HG02840 (cell line): ENCODE measurements around the gene DSE.

Experiments
- ATAC-seq: cut with Tn5 transposase; IDR thresholded peaks from one replicate; pipeline ENCODE4 v1.9.1; 2021; ENCODE audit warnings: mild to moderate bottlenecking, moderate library complexity, moderate number of reproducible peaks; ENCODE audit not compliant: unreplicated experiment, low FRiP score

Gene DSE

GRCh38 chr6:116465246-116465645 lies 94.5 kb downstream of the DSE start:
- no peak for ATAC-seq

DNA sequence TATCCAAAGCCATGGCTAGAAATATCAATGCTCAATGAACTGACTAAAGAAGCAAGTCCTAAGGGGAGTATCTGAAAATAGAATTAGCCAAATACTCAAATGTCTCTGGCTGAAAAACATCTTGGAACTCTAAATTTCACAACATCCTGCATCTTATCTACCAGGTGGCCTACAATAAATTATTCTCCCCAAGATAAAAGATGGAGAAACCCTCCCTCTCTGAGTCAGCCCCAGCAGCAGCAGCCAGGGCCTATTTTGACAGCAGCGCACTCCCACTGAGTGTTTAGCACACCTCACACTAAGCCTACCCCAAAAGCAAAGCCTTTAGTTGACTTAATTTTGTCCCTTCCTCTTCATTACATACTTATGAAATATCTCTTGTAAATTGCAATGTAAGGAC lies 96.3 kb downstream of the DSE start:
- ATAC-seq, result no peak

DNA sequence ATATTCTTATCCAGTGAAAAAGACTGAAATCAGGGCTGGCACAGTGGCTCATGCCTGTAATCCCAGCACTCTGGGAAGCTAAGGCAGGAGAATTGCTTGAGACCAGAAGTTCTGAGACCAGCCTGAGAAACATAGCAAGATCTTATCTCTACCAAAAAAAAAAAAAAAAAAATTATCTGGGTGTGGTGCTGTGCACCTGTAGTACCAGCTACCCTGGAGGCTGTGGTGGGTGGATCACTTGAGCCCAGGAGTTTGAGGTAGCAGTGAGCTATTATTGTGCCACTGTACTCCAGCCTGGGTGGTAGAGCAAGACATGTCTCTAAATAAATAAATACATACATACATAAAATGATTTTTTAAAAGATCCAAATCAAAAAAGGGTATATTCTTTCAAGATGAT lies 96.8 kb downstream of the DSE start:
- ATAC-seq, result no peak

DNA sequence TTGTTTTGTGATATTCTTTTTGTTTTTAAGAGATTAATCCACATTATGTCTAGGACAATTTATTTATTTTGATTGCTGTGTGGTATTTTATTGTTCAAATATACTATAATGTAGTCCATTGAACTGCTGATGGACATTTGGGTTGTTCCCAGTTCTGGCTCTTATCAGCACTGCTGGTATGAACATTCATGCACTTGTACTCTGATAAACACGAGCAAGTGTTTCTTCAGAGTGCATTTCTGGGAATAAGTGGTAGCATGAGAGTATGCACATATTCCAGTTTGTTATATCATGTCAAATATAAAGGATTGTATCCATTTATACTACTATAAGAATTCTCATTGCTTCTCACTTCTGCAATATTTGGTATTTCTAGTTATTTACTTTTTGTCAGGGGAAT lies 97.5 kb downstream of the DSE start:
- no peak for ATAC-seq

- no peak for ATAC-seq
Measured at GRCh38 chr6:116471531-116471930, 100.8 kb downstream of the DSE start.

GRCh38 chr6:116472706-116473105 lies 102.0 kb downstream of the DSE start:
- no peak for ATAC-seq

DNA sequence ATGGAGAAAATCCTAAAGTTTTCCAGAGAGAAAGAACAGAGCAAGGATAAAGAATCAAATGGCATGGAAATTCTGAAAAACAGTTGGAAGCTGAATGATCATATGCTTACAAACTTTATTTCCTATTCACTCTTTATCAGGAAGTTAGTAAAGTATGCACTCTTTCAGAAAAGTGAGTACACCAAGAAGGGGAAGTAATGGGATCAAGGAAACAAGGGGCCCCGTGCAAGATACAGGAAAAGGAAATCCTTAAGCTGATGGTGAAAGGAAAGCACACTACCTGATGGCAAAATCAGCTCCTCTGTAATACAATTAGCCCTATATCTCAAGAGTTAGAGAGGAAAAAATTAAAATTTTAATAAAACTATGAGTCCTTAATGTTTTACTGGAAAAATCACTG lies 104.4 kb downstream of the DSE start:
- no peak for ATAC-seq

GRCh38 chr6:116476002-116476678 lies 105.4 kb downstream of the DSE start:
- peak; percentile 100 for ATAC-seq

GRCh38 chr6:116482780-116483179 lies 112.0 kb downstream of the DSE start:
- no peak for ATAC-seq

DNA sequence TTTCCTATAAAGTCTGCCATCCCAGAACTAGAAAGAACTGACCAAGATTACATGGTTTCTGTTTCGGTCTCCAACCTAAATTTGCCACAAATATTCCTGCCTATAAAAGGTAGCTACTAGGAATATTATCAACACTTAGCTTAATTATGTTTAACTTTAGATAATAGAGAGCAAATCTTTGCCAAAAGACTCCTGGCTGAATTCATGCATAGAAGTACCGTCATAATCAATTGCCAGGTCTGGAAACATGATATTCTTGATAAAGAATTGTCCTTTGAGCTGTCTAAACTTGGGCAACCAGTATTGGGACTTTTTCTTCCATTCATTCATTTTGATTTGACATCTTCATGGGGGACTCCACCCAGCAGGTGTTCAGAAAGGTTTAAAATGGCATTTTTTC lies 112.9 kb downstream of the DSE start:
- no peak for ATAC-seq

DNA sequence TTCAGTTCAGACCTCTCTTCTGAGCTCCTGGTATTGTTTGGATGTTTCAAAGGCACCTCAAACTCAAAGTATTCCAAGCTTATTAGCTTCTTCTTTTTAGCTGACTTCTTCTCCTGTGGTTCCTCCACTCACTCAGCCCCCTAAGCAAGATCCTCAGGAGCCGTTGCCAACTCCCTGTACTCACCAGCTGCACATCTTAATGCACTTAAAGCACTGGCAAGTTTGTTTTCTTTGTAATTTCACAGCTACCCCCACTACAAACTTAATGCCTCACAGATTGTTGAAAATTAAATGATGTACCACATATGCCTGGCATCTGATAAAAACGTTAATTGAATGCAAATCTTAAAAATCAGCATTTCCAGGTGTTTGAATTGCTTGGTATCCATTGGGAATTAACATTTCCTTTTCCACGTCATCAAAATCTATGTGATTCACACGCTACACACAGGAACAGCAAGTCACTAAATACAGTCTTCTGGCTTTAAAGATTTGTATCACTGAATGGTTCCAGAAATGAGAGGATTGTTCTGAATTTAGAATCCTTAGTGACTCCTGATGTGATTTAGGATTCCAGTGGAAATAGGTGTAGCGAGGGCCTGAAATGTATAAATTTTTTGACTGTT lies 114.9 kb downstream of the DSE start:
- no peak for ATAC-seq

DNA sequence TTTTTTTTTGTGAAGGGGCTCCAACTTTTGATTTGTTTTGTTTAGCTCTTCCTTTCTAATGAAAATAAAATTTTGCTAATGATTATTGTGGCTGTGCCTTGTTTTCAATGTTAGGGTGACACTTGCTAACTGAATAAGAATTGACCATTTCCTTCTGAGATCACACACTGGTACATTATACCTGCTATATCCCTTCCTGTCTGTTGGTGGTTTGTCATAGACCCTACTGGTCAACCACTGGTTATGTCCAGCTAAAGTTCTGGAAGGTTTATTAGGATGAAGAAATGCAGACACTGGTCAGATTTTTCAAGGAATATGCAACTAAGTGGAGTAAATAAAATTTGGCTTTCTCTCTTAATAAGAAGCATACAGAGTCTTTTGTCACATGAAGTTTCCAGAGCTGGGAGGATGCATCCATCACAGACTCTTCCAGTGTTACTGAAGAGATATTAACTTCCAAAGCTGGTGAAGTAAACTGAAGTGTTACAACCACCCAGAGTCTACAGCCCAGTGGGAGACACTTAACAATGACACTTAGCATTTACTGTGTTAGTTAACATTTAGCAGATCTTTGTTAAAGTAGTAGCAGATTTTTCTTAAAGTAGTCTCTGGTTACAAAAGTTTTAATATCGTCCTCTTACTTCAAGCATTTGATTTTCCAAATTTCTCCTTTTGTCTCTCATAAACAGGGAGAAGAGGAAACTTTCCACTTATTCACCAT lies 121.0 kb downstream of the DSE start:
- ATAC-seq, result no peak

- no peak for ATAC-seq
Measured at GRCh38 chr6:116492331-116493067, 121.8 kb downstream of the DSE start.
